Measurements from ENCODE around the gene COL26A1. TPM values are rescaled to one million over a fixed set of nuclear protein-coding genes. Genes with fewer than 3 reads are reported as not detected.

Gene COL26A1
- total RNA-seq, 1 experiment from 2014 or later = 42.6 TPM

- Histone ChIP-seq H3K18ac (ENCODE audit: insufficient read length, low read depth, low read length) (no peak overlapping the region), H3K4me1 (ENCODE audit: insufficient read depth, low read length) (no peaks in the 10 kb centered on the region), H2BK20ac (ENCODE audit: low read depth, low read length, poor library complexity, severe bottlenecking) (no peak overlapping the region), H2BK15ac (ENCODE audit: low read depth, low read length) (no peak overlapping the region), H3K4me2 (ENCODE audit: insufficient read depth, insufficient read length, low read length) (no peak overlapping the region), H3K9ac (ENCODE audit: extremely low read depth, insufficient read length, low read length) (no peak overlapping the region), H2AFZ (ENCODE audit: low read length) (no peak overlapping the region), H2BK12ac (ENCODE audit: insufficient read length, low read depth, low read length) (no peak overlapping the region), H3K4ac (ENCODE audit: low read depth, low read length) (no peak overlapping the region), H2BK120ac (ENCODE audit: low read depth, low read length, poor library complexity, severe bottlenecking) (no peak overlapping the region), H3K27ac (ENCODE audit: insufficient read length, low read depth, low read length) (no peak overlapping the region), H4K8ac (replicated peaks; ENCODE audit: insufficient read length, low read depth, low read length) (no peak overlapping the region), H3K79me1 (ENCODE audit: insufficient read depth, low read depth, low read length, poor library complexity, severe bottlenecking) (no peaks in the 10 kb centered on the region), H3K79me2 (ENCODE audit: insufficient read depth, low read length) (no peaks in the 10 kb centered on the region), H3K23ac (ENCODE audit: insufficient read length, low read depth, low read length) (no peak overlapping the region), H3K27me3 (ENCODE audit: insufficient read depth, low read length) (no peaks in the 10 kb centered on the region), H3K9me3 (ENCODE audit: control insufficient read depth, low read depth, low read length) (no peaks in the 10 kb centered on the region), H4K20me1 (ENCODE audit: control insufficient read depth, insufficient read depth, insufficient read length) (no peaks in the 10 kb centered on the region), H3K14ac (ENCODE audit: insufficient read depth, low read length) (no peak overlapping the region), H4K91ac (ENCODE audit: insufficient read length, low read depth, low read length) (no peak overlapping the region), H4K5ac (ENCODE audit: insufficient read length, low read depth, low read length) (no peak overlapping the region), H3T11ph (ENCODE audit: low read length) (no peak overlapping the region), H2AK5ac (ENCODE audit: insufficient read length, low read length) (no peak overlapping the region), H3K23me2 (ENCODE audit: insufficient read length, low read depth, low read length, poor library complexity, severe bottlenecking) (no peaks in the 10 kb centered on the region), H3K56ac (ENCODE audit: insufficient read length, low read depth, low read length) (no peak overlapping the region), H2BK5ac (ENCODE audit: insufficient read length, low read length) (no peak overlapping the region)
- Mint-ChIP-seq H3K4me1 (no peaks in the 10 kb centered on the region), H3K4me3 (no peak overlapping the region), H3K27ac (no peak overlapping the region), H3K9me3 (no peaks in the 10 kb centered on the region; a peak in 2 of 5 replicates), H3K27me3 (ENCODE audit: low read depth) (no peaks in the 10 kb centered on the region; the same call in 1 of the 2 replicates), H3K36me3 (ENCODE audit: insufficient read depth in 1 of 3, low read depth in 3 of 3) (peaks cover 2 to 11% (median 10%) of the 10 kb centered on the region in 3 experiments; a peak in 6 of 7 replicates)
- DNase-seq = peak; percentile 14
- WGBS (ENCODE audit: extremely low coverage, insufficient read length, low lambda C conversion rate) = no CpG with 5 or more reads among the region's 6 CpGs
- TF ChIP-seq, protein P1, sequence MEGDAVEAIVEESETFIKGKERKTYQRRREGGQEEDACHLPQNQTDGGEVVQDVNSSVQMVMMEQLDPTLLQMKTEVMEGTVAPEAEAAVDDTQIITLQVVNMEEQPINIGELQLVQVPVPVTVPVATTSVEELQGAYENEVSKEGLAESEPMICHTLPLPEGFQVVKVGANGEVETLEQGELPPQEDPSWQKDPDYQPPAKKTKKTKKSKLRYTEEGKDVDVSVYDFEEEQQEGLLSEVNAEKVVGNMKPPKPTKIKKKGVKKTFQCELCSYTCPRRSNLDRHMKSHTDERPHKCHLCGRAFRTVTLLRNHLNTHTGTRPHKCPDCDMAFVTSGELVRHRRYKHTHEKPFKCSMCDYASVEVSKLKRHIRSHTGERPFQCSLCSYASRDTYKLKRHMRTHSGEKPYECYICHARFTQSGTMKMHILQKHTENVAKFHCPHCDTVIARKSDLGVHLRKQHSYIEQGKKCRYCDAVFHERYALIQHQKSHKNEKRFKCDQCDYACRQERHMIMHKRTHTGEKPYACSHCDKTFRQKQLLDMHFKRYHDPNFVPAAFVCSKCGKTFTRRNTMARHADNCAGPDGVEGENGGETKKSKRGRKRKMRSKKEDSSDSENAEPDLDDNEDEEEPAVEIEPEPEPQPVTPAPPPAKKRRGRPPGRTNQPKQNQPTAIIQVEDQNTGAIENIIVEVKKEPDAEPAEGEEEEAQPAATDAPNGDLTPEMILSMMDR (conservative IDR thresholded peaks at IDR 0.05) = no peak
Measured at GRCh38 chr7:101554584-101555268, 192.1 kb downstream of the COL26A1 start.
